GM19463 (cell line): ENCODE measurements around the gene DRC3.
"Not testable (repeated sequence)": the region's sequence is repeated elsewhere in the genome, so short reads cannot be mapped to it uniquely, and the experiment has no call there.

Experiments used
- ATAC-seq: cut with Tn5 transposase; IDR thresholded peaks from one replicate; pipeline ENCODE4 v1.9.1; 2021; ENCODE audit warnings: mild to moderate bottlenecking, moderate library complexity; ENCODE audit not compliant: unreplicated experiment

Gene DRC3

DNA sequence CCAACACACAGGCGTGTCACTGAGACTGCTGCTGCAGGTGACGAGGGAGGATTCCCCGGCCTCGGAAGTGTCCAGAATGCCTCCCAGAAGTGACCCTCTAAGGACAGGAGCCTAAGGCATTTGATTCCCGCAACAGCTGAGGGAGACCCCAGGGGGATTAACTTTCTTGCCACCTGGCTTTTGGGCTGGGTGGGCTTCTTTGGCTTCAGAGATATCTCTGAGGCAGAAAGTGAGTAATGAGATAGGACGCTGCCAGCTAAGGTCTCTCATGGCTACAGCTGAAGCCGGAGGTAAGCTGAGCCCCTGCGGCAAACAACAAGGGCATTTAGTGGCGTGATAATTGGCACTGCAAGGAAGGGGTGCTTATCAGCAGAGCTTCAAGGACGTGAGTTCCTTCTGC lies 17.0 kb downstream of the DRC3 start:
- ATAC-seq, result no peak

DNA sequence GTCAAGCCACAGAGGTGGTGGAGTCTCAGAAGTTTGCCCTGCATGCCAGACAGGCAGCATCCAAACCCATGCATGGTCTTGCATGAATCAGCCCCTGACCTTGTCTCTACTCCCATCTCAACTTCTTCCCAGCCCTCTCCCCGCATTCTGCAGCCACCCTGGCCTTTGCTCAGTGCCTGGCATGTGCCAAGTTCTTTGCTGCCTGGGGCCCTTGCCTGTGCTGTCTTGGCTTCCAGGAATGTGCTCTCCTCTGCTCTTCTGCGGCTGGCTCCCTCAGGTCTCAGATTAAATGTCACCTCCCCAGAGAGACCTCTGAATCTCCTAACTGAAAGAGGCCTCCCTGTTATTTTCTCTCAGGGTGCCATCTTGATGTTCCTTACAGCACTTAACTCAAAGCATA lies 17.6 kb downstream of the DRC3 start:
- no peak for ATAC-seq

DNA sequence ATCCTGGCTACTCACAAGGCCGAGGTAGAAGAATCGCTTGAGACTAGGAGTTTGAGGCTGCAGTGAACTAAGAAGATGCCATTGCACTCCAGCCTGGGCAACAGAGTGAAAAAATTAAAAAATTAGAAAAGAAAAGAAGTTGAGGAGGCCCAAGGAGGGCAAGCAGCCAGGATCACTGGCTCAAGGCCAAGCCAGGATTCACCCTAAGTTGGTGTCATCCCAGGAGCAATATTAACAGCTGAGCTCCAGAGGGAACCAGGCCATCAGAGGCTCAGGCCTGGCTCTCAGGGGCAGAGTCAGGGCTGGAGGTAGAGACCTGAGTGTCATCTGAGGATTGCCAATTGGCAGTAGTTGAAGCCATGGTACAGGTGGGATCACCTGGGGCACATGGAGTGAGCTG lies 20.7 kb downstream of the DRC3 start:
- no peak for ATAC-seq

DNA sequence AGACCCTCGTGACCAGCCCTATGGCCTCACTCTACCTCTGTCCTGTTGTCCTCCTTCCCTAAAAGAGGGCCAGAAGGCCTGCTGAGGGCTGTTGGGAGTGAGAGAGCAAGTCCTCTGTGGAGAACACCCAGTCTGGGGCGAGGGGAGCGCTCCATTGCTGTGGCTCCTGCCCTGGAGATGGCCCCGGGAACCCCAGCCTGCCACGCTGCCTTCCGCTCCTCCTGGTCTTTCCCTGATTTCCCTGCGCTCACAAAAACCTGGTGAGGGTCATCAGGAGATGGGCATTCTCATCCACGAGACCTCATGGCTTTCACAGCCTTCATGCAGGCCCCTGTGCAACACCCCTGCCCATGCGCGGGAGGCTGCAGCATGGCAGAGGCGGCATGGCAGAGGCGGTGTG lies 21.2 kb downstream of the DRC3 start:
- ATAC-seq, result no peak

DNA sequence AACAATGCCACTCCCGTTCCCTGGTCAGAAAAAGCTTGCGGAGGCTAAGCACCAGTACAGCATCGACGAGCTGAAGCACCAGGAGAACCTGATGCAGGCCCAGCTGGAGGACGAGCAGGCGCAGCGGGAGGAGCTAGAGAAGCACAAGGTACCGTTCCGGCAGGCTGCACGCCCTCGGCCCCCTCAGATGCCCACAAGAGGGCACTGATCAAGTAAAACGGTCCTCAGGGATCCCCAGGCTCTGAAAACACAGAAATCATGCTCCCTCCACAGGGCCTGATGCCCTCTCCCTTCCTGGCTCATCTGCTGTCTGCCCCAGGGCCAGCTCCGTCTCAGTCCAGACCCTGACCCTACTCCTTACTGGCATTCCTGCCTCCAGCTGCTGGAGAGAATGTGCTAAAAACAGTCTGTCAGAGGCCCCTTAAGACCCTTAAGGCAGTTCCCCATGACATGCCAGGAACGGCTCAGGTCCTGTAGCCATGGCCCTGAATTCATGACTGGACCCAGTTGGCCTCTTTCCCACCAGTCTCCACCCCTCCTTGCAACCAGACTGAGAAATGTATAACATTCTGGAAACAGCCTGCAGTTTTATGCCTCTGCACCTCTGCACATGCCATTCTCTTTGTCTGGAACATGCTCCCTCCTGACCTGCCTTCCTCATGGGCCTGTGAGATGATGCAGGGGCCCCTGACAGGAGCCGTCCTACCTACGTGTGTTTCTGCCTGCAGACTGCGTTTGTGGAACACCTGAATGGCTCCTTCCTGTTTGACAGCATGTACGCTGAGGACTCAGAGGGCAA lies 21.8 kb downstream of the DRC3 start:
- ATAC-seq, result no peak

DNA sequence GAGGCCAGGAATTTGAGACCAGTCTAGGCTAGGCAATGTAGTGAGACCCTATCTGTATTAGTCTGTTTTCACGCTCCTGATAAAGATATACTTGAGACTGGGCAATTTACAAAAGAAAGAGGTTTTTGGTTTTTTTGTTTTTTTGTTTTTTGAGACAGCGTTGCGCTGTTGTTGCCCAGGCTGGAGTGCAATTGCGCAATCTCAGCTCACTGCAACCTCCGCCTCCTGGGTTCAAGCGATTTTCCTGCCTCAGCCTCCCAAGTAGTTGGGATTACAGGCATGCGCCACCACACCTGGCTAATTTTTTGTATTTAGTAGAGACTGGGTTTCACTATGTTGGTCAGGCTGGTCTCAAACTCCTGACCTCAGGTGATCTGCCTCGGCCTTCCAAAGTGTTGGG lies 23.2 kb downstream of the DRC3 start:
- ATAC-seq, result not testable (repeated sequence)

DNA sequence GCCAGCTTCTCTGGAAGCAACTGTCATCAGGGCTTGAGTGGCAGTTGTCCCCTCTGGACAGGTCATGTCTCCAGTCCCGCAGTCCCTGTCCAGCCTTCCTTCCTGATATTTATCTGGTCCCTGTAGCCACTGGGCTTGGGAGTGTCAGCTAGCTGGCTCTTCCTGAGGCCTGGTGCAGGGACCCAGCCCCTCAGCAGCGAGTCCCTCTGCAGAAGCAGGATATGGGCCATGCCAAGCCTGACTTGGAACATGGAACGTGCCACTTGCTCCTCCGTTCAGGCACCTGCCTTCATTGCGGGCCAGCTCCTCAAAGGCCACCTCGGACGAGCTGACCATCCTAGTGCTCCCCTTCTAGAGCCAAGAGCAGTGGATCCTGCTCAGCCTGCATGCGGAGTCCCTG lies 26.3 kb downstream of the DRC3 start:
- no peak for ATAC-seq

DNA sequence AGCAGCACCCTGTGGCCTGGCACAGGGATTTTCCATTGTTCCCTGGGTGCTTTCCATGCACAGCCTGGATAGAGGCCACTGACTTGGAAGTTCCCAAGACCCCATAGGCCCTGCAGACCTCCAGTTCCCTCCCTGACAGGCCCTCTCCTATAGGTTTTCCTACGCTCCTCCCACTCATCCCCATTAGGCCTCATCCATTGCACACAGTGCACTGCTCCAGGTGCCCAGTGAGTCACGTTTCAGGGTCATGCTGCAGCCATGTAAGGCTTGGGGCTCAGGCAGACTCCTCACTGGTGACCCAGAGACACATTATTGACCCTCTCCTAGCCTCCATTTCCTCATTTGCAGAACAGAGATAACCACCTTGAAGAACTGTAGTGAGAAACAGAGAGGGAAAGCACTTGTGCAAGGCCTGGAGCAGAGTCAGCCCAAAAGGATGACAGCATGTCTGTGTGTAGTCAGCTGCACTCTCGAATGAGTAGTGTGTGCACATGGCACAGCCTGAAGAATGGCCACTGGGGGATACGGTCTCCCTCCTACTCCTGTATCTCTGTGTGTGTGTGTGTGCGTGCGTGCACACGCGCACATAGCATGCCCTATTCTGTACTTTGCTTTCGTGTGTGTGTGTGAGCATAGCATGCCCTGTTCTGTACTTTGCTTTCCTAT lies 26.8 kb downstream of the DRC3 start:
- ATAC-seq, result no peak

DNA sequence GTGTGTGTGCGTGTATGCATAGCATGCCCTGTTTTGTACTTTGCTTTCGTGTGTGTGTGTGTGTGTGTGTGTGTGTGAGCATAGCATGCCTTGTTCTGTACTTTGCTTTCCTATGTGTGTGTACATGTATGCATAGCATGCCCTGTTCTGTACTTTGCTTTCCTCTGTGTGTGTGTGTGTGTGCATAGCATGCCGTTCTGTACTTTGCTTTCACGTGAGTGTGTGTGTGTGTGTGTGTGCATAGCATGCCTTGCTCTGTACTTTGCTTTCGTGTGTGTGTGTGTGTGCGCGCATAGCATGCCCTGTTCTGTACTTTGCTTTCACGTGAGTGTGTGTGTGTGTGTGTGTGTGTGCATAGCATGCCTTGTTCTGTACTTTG lies 27.4 kb downstream of the DRC3 start:
- ATAC-seq, result no peak

DNA sequence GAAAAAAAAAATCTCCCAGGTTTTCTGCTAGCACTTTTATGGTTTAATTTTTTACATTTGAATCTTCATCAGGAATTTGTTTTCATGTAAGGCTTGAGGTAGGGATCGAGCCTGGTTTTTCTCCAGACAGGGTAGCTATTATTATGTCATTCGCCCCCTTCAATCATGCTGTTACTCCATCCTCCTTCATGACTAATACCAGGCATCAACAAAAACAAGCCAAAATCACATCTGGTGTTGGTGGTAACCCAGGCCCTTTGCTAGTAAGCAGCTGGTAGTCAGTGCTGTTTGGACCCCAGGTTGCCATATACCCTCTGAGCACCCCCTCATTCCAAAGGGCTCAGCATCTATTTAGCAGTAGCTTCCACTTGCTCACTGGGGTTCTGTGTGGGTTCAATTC lies 29.5 kb downstream of the DRC3 start:
- ATAC-seq, result no peak

DNA sequence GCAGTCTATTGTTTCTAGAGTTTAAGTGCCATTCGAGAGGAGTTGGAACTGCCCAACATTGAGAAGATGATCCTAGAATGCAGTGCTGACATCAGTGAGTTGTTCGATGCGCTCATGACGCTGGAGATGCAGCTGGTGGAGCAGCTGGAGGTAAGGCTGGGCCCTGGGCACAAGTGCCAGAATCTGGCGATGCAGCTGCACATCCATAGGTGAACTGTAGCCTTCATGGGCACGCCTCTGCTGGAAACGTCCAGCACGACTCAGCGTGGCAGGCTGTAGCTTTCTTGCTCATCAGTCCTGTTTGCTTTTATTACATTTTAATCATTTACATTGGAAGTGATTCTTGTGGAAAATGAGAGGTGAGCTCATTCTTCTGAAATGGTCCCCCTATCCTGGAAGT lies 31.7 kb downstream of the DRC3 start:
- ATAC-seq, result no peak

DNA sequence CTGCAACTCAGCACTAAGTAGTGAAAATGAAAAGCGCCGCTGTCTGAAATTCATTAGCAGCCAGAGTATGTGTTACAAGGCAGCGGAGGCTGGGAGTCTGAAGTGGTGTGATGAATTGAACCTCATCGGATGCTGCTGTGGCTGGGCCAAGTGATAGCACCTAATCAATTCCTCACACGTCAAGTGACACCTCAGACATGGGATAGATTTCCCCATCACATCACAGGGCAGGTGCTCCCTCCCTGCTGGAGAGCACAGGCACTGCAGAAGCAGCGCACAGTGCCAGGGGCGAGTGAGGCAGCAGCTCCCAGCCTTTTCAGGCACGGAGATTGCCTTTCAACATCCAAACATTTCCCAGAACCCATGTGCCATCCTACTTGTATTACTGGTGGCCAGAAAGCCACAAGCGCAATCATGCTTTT lies 32.2 kb downstream of the DRC3 start:
- ATAC-seq, result no peak

DNA sequence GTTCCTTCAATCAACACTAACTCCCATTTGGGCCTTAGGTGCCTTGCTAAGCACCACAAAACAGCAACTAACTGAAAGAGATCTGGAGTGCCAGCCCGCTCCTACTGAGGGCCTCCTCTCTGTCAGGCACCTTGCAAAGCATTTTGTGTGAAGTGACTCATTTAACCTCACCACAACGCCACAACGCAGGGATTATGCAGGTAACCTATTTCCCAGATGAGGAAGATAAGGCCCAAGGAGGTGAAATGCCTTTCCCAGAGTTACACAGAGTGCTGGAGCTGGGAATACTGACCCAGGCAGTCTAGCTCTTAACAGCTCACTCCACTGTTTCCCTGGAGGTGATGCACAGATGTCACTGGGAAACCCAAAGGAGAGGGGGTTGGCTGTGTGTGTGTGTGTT lies 32.8 kb downstream of the DRC3 start:
- ATAC-seq, result no peak

DNA sequence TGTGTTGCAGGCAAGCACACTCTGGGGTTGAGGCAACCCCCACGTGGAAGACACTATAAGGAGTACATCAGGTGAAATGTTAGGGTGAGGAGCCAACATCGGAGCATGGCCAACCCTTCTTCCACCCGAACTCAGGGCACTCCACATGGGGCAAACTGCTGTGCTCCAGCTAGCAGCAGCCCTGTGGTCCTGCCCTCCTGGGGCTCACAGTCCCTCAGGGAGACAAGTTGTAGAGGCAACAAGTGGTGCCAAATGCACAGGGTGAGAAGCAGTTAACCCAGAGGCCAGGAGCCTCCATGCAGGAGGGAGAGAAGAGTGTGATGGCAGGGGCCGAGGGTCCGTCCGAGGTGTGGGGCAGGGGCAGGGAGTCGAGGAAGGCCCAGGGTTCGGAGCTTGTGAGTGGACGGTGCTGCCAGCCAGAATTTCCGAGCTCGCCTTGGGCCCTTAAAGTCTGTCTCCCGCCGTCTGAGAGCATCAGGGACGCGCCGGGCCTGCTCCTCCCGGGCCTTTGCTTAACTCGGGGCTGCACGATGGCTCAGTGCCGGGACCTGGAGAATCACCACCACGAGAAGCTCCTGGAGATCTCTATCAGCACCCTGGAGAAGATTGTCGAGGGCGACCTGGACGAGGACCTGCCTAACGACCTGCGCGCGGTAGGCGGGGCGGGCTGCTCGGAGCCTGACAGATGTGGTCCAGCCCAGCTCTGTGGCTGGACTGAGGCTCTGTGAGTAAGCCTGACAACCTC lies 34.0 kb downstream of the DRC3 start:
- no peak for ATAC-seq

DNA sequence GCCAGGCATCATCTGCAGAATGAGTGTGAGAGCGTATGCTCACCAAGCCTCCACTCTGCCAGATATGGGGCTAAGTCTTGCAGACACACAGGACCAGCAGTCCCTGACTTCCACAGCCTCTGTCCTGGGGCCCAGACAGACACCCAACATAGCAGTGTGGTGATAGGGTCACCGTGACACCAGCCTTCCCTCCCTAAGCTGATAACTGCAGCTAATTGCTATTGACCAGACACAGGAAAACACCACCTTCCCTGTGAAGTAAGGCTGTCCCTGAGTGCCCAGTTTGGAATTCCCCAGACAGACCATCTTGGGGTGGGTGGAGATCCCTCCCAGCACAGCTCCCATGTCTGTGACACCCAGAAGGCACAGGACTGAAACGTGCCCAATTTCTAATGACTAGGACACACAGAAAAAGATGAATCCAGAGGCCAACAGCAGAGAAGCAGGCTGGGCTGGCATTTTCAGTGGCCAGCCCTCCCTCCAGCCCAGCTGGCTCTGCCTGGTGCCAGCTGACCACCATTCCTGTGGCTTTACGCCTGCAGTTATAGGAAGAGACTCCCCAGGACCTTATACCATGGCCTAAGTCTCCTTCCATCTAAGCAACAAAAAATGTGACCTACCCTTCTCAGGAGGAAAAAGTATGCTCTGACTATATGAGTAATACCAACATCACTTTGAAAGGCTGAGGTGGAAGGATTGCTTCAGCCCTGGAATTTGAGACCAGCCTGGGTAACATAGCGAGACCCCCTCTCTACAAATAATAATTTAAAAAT lies 36.0 kb downstream of the DRC3 start:
- ATAC-seq, result no peak

DNA sequence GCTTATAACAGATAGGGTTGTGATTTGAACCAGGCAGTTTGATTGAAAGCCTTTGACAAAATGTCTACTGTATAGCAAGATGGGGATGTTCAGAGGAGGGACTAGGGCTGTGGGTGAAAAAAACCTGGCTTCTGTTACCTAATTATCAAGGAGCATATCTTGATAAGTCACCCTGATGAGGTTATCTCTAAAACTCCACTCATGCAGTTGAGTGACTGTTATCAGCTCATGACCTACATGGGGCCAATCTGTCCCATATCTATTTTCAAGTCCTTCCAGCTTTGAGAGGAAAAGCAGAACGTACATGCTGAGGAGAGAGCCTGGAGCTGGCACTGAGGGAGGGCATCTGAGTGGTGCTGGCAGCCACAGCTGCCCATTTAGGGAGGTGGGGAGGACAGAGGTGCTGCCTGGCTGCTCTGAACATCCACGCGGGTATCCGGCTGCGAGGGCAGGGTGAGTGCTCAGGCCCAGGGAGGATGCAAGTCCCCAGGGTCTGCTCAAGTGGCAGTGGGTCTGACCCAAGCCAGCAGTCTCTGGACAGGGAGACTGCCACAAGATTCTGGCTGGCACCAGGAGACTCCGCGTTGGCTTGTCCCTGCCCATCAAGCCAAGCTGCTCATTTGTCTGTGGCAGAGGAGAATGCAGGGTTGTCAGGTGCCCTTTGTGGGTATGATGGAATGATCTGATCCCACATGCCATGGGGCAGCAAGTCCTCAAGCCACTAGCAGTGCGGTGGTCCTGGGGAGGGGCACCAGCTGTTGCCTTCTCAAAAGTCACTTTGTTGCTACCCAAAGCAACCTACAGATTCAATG lies 37.2 kb downstream of the DRC3 start:
- no peak for ATAC-seq

DNA sequence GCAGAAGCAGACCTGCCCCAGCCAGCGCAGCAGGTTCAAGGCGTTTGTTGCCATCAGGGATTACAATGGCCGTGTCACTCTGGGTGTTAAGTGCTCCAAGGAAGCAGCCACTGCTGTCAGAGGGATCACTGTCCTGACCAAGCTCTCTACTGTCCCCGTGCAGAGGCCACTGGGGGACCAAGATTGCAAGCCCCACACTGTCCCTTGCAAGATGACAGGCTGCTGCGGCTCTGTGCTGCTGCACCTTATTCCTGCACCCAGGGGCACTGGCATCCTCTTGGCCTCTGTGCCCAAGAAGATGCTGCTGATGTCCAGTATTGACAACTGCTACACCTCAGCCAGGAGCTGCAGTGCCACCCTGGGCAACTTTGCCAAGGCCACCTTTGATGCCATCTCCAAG lies 38.6 kb downstream of the DRC3 start:
- no peak for ATAC-seq

DNA sequence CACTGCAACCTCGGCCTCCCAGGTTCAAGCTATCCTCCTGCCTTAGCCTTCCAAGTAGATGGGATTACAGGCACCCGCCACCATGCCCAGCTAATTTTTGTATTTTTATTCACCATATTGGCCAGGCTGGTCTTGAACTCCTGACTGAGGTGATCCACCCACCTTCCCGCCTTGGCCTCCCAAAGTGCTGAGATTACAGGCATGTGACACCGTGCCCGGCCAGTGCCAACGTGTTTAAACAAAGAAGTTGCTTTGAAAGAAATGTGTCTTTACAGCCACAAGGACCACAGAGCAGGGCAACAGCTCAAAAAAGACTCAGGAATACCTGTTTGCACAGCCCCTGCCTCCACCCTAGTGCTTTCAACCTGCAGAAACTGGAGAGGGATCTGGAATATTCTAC lies 41.3 kb downstream of the DRC3 start:
- ATAC-seq, result no peak

DNA sequence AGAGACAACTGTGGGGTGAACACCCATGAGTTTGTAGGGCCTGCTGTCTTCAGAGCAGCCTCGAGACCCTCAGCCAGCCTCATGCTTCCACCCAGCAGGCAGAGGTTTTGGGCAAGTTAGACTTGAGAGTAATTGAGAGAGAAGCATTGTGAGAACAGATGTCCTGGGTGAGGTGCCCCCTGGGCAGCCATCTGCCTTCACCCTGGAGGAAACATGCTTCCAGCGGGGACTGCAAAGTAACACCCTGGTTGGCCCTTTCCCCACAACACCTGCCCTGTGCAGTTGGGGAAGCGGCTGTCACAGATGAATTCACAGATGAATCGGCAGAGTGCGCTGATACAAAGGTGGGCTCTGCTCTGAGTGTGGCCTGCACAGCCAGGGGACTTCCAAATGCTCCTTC lies 42.9 kb downstream of the DRC3 start:
- no peak for ATAC-seq

DNA sequence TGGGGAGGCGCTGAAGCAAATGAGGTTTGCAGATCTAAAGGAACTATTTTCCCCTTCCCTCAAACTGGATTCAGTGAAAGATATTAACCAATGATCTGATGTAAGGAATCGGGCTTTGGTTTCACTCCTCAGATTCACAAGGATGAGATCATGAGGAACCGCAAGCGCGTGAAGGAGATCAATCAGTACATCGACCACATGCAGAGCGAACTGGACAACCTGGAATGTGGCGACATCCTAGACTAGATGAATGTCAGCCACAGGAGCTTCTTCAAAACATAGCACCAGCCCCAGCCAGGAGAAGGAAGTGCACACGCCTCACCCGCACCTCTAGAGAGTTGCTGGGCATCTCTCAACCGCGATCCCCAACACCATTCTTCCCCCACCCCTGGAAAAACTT lies 43.8 kb downstream of the DRC3 start:
- ATAC-seq, result no peak
